Effector memory CD8-positive, alpha-beta T cell (primary cell): ENCODE results near the gene DMKN.

Experiments
- ATAC-seq: fragments of 150-1000 bp; cut with Tn5 transposase; replicated peaks from 2 replicates; pipeline ENCODE4 v1.10.0; 2021; ENCODE audit warnings: mild to moderate bottlenecking, moderate library complexity
- DNase-seq, 3 experiments: peaks; one replicate each; pipeline ENCODE4 v3.0.0; 2021
- H3K27ac Mint-ChIP-seq, 2 donors: one replicate each; pipeline ENCODE4 v1.8.0; 2022; ENCODE audit warnings: mild to moderate bottlenecking in 2 of 2, mixed read lengths in 2 of 2, moderate library complexity in 2 of 2
- H3K27me3 Mint-ChIP-seq, 2 donors: one replicate each; pipeline ENCODE4 v1.8.0; 2022; ENCODE audit warnings: mixed read lengths in 2 of 2
- H3K36me3 Mint-ChIP-seq: one replicate; pipeline ENCODE4 v1.8.0; 2022; ENCODE audit warnings: mild to moderate bottlenecking, moderate library complexity, mixed read lengths; ENCODE audit not compliant: insufficient read depth
- H3K4me1 Mint-ChIP-seq, 2 donors: one replicate each; pipeline ENCODE4 v1.8.0; 2022; ENCODE audit warnings: low read depth in 2 of 2, mixed read lengths in 2 of 2
- H3K4me3 Mint-ChIP-seq, 2 donors: one replicate each; pipeline ENCODE4 v1.8.0; 2022; ENCODE audit warnings: mild to moderate bottlenecking in 2 of 2, mixed read lengths in 2 of 2, moderate library complexity in 2 of 2
- H3K9me3 Mint-ChIP-seq, 2 donors: one replicate each; pipeline ENCODE4 v1.8.0; 2022; ENCODE audit warnings: mixed read lengths in 2 of 2

The DMKN gene

DNA sequence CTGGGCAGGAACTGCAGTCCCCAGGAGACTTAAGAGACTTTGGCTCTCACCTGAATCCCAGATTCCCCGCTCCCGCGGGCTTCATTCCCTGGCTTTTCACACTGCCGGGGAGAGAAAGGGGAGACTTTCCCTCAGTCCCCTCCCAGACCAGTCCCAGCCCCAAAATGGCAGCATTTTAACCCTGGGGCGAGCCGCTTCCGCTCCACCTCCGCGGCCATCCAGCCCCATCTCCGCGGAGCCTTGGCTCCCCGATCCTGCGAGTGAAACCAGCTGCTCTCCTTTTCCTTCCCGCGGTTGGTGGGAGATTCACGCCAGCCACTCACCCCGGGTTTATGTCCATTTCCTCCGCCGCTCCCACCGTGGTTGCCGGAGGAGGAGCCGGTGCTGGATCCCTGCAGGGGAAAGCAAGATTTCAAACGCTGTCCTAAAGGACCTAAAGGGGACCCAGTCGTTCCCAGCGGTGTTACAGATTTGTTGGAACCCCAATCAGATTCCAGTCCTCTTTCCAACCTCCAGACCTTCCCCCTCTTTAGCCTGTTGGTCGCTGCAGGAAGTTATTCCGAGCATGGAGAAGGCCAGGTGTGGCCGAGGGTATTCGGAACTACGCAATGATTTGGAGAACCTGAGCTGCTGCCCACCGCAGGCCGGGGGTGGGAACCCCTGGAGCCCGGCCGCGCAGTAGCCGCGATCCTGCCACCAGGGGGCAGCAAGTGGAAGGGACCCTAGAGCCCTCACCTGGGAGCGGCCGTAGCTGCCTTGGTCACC lies 3.4 kb downstream of the DMKN start:
- peaks cover 3% of the 10 kb centered on the region for H3K36me3 Mint-ChIP-seq
- H3K27me3 Mint-ChIP-seq, result peaks cover 34 to 77% of the 10 kb centered on the region in 2 donors
- H3K4me3 Mint-ChIP-seq, result peak overlapping the region; percentile 77 to 85
- peaks cover 14 to 23% of the 10 kb centered on the region in 2 donors for H3K4me1 Mint-ChIP-seq
- ATAC-seq, result peak; percentile 68
- H3K27ac Mint-ChIP-seq, result peak overlapping the region; percentile 75 to 79
- H3K9me3 Mint-ChIP-seq, result no peaks in the 10 kb centered on the region
- DNase-seq, result peak; percentile 69 to 71 (median 69)

DNA sequence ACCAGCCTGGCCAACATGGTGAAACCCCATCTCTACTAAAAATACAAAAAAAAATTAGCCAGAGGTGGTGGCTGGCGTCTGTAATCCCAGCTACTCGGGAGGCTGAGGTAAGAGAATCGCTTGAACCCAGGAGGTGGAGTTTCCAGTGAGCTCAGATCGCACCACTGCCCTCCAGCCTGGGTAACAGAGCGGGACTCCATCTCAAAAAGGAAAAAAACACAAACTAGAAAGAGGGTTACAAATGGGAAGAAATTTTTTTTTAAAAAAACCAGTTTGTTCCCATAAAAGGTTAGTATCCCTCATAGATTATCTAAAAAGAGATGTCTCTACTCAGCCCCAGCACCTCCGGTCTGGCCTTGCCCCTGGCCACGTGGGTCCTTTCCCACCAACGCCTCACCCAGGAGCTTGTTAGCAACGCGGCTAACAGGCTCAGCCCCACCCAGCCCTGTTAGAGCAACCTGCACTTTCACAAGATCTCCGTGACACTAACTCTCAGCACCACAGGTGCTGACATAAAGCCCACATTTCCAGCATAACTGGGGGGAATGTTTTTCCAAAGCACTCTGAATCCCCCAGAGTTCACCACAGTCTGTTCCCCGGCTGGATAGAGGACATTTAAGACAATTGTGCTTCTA lies 4.3 kb downstream of the DMKN start:
- Mint-ChIP-seq H3K9me3 (no peaks in the 10 kb centered on the region), H3K36me3 (peaks cover 3% of the 10 kb centered on the region), H3K27ac (peak overlapping the region in 1 of 2 donors; percentile 75), H3K27me3 (peaks cover 35 to 76% of the 10 kb centered on the region in 2 donors), H3K4me3 (peak overlapping the region; percentile 77 to 85), H3K4me1 (peaks cover 14 to 23% of the 10 kb centered on the region in 2 donors)
- DNase-seq, result peak; percentile 36 to 50 (median 47)
- ATAC-seq, result peak; percentile 89

DNA sequence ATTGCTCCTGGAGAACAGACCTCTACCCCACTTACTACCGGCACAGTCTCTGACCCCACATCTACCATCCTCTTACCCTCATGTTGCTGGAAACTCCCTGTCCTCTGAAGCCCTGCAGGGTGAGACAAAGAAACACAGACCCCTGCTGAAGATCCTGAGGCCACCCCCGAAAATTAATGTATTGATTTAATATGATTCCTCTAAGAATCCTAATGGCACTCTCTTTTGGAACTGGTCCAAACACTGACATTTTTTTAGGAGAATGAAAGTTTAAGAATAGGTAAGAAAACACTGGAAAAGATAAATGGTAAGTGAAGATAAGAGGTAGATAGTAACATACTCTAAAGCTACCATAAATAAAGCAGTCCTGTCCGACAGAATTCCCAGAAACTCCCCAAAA lies 5.3 kb downstream of the DMKN start:
- ATAC-seq (no peak), DNase-seq (no peak)
- H3K27ac Mint-ChIP-seq, result no peak overlapping the region
- peaks cover 3% of the 10 kb centered on the region for H3K36me3 Mint-ChIP-seq
- no peaks in the 10 kb centered on the region for H3K9me3 Mint-ChIP-seq
- no peak overlapping the region for H3K4me3 Mint-ChIP-seq
- peaks cover 14 to 23% of the 10 kb centered on the region in 2 donors for H3K4me1 Mint-ChIP-seq
- H3K27me3 Mint-ChIP-seq, result peaks cover 30 to 76% of the 10 kb centered on the region in 2 donors

DNA sequence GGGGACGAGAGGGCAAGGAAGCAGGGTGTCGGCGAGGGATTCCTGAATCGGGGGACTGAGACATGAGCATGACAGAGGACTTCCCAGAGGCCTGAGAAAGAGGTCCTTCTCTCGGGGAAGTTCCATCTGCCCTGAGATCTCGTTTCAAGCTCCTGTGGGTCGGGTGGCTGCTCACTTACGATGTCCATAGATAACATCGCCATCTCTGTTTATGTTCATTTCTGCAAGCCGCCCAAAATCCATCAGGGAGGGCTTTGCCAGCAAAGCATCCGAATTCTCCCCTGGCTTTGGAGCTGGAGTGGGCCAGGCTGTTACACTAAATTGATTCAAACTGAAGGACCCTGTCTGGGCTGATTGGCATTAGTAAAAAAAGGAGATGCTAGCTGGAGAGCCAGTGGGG lies 5.9 kb downstream of the DMKN start:
- H3K27me3 Mint-ChIP-seq, result peaks cover 28 to 76% of the 10 kb centered on the region in 2 donors
- DNase-seq (no peak), ATAC-seq (no peak)
- no peaks in the 10 kb centered on the region for H3K9me3 Mint-ChIP-seq
- no peak overlapping the region for H3K4me3 Mint-ChIP-seq
- peaks cover 3% of the 10 kb centered on the region for H3K36me3 Mint-ChIP-seq
- H3K4me1 Mint-ChIP-seq, result peaks cover 14 to 23% of the 10 kb centered on the region in 2 donors
- no peak overlapping the region for H3K27ac Mint-ChIP-seq

DNA sequence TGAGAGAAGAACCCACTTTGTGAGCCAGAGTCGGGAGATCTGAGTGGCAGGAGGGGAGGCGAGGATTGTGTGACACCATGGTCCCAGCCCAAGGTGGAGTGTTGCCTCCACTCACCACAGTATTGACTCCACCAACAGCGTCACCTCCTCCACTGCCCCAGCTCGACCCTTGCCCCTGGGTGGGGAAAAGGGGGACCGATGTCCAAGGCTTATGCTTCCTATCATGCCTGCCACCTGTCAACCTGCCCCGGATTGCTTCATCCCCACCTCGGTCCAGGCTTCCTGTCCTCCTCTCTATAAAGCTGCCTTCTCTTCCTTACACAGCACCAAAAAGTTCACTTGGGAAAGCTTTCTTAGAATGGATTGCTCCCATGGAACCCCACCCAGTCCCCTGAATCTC lies 7.4 kb downstream of the DMKN start:
- Mint-ChIP-seq H3K27ac (no peak overlapping the region), H3K4me3 (no peak overlapping the region), H3K4me1 (peaks cover 18 to 29% of the 10 kb centered on the region in 2 donors), H3K9me3 (no peaks in the 10 kb centered on the region), H3K36me3 (peaks cover 3% of the 10 kb centered on the region), H3K27me3 (peaks cover 35 to 76% of the 10 kb centered on the region in 2 donors)
- ATAC-seq (no peak), DNase-seq (no peak)

DNA sequence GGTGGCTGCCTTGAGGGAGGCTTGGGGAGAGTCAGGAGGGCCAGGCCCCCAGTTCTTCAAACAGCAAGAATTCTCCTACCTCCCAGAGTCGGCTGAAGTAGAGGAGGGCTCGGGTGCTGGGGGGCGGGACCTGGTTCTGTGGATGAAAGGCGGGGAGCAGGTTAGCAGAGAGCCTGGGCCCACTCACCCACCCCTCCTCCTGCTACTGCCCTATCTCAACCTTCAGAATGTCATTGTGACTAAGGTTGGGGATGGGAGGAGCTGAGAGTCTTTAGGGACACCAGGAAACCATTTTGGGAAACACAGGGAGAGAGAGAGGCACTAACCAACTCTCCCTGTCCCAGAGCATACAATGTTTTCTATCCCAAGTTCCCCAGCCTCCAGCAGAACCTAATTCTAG lies 10.7 kb downstream of the DMKN start:
- ATAC-seq, result no peak
- Mint-ChIP-seq H3K9me3 (no peaks in the 10 kb centered on the region), H3K4me3 (no peak overlapping the region), H3K36me3 (no peaks in the 10 kb centered on the region), H3K27me3 (peaks cover 35 to 70% of the 10 kb centered on the region in 2 donors), H3K4me1 (peaks cover 4 to 6% of the 10 kb centered on the region in 2 donors), H3K27ac (no peak overlapping the region)
- DNase-seq, result no peak

DNA sequence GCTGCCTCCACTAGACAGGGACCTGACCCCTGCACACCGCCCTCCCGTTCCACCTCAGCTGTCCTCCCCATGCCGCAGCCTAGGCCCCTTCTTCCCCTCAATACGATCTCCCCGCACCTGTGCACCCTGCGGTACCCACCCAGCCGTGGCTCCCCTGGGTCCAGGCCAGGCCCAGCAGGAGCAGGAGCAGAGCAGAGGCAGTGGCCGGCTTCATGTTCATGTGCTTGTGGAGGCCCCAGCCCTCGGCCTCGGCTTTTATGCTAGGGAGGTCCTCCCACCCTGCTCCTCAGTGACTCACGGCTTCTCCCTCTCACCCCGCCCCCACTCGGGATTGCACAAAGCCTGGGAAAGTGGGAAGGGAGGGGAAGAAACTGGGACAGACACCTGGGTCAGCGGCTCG lies 11.8 kb downstream of the DMKN start:
- H3K27ac Mint-ChIP-seq, result peak overlapping the region in 1 of 2 donors; percentile 73
- H3K27me3 Mint-ChIP-seq, result peaks cover 35 to 60% of the 10 kb centered on the region in 2 donors
- no peaks in the 10 kb centered on the region for H3K9me3 Mint-ChIP-seq
- ATAC-seq (no peak), DNase-seq (no peak)
- peaks cover 4 to 6% of the 10 kb centered on the region in 2 donors for H3K4me1 Mint-ChIP-seq
- no peak overlapping the region for H3K4me3 Mint-ChIP-seq
- H3K36me3 Mint-ChIP-seq, result no peaks in the 10 kb centered on the region

DNA sequence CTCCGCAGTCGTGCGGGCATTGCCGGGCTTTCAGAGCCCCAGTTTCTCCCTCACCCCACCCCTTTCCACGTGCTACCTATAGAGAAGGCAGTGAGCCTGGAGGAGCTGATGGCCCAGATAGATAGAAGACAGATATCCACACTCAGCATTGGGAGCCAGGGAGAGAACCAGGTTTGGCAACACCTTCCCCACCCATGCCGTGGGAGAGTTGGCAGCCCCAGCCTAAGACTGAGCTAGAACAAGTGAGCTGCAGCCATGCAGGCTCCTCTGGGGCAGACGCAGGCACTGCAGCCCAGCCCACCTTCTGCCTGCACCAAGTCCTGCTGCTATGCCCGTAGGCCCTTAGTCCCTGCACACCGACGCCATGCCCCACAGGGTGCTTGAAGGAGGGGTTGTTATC lies 12.8 kb downstream of the DMKN start:
- no peak for ATAC-seq
- Mint-ChIP-seq H3K4me1 (peaks cover 4 to 6% of the 10 kb centered on the region in 2 donors), H3K27ac (no peak overlapping the region), H3K27me3 (peaks cover 26 to 49% of the 10 kb centered on the region in 2 donors), H3K9me3 (no peaks in the 10 kb centered on the region), H3K4me3 (no peak overlapping the region), H3K36me3 (peaks cover 2% of the 10 kb centered on the region)
- no peak for DNase-seq

DNA sequence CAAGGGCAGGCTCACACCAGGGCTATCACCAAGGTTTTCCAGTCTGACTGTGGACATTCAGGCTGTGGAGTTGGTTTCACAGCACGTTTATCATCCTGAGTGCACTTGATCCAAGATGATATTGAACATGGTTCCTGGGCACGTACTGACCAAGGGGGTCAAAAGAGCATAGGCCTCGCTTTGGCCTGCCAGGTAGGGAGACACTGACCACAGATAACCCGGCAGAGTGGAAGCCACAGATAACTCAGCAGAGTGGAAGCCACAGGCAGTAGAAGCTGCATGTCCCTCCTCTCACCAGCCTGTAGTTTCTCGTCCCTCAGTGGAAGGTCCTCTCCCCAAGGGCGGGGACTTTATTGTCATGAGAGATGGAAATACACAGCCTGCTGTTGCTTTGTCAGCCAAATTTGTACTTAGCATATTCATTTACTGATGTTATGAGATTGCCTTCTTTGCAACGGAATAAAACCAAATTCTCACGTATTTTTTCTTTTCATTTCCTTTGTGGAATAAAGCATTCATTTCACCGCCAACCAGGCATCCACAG lies 14.4 kb downstream of the DMKN start:
- Mint-ChIP-seq H3K4me1 (peaks cover 8 to 11% of the 10 kb centered on the region in 2 donors), H3K27me3 (peaks cover 20 to 37% of the 10 kb centered on the region in 2 donors), H3K27ac (no peak overlapping the region), H3K36me3 (peaks cover 2% of the 10 kb centered on the region), H3K9me3 (no peaks in the 10 kb centered on the region), H3K4me3 (no peak overlapping the region)
- no peak for DNase-seq
- no peak for ATAC-seq

DNA sequence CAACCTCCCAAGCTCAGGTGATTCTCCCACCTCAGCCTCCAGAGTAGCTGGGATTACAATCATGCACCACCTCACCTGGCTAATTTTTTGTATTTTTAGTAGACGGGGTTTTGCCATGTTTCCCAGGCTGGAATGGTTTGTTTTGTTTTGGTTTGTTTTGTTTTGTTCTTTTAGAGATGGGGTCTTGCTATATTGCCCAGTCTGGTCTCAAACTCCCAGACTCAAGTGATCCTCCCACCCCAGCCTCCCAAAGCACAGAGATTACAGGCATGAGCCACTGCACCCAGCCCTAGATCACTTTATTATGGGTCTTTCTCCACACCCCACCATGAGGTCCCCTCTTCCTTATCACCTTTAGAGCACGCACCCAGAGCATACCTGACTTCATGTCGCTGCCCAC lies 15.2 kb downstream of the DMKN start:
- peaks cover 2% of the 10 kb centered on the region for H3K36me3 Mint-ChIP-seq
- peaks cover 8 to 11% of the 10 kb centered on the region in 2 donors for H3K4me1 Mint-ChIP-seq
- peaks cover 19 to 29% of the 10 kb centered on the region in 2 donors for H3K27me3 Mint-ChIP-seq
- DNase-seq (no peak), ATAC-seq (no peak)
- no peak overlapping the region for H3K27ac Mint-ChIP-seq
- H3K9me3 Mint-ChIP-seq, result no peaks in the 10 kb centered on the region
- H3K4me3 Mint-ChIP-seq, result no peak overlapping the region

DNA sequence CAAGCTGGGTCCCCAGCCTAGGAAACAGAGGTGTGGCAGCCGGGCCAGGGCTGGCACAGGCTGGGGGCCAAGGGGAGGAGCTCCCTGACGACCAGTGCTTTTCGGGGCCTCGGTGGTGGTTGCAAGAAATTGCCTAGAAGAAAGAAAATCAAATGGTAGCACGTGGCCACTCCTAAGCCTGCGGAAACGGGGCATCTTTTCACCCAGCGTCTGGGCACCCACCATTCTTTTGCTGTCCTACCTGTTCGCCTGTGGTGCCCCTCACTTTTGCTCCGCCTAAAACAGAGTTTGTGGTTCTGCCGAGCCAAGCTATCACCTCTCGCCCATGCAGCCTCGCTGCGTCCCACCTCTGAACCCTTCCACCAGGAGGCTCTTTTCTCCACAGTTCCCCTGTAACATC lies 16.0 kb downstream of the DMKN start:
- Mint-ChIP-seq H3K4me1 (peaks cover 8 to 11% of the 10 kb centered on the region in 2 donors), H3K27me3 (peaks cover 18 to 27% of the 10 kb centered on the region in 2 donors), H3K36me3 (peaks cover 2% of the 10 kb centered on the region), H3K9me3 (no peaks in the 10 kb centered on the region), H3K4me3 (no peak overlapping the region), H3K27ac (no peak overlapping the region)
- DNase-seq (no peak), ATAC-seq (no peak)

DNA sequence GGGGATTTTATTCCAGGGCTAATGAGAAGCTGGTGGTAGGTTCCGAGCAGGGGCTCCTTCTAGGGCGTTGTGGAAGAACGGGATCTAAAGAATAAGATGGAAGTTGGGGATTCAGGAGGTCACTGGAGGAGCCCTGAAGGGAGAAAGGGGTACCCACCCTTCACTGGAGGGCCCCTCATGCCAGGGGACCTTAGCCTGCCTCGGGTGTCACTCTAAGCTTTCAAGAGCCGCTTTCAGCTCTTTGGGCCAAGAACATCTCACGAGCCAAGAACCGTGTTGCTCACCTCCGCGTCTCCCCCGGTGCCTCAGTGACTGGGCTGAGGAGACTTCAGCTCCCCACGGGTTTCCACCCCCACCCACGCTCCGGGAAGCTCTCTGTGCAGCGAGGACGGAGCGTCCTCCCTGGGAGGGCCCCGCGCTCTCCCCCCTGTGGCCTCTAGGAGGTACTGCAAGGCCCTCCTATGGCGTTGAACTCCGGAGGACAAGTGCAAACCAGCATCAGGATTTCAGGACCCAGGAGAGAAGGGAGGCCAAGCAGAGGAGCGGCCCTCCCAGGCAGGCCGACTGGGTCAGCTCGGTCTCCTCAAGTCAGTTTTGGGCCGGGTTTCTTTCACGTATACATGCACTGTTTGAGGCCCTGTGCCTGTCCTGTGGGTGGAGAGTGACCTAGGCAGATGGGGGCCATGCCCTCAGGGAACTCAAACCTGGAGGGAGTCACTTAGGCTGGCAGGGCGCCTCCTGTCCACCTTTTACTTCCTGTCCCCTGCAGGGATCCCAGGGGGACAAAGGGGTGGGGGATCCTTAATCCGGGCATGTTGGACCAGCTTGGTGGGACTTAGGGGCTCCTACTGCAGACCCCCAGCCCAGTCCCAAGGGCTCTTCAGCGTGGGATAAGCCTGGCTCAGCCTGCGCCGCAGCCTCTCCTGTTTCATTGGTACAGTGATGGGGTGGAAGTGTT lies 18.1 kb downstream of the DMKN start:
- peak overlapping the region in 1 of 2 donors; percentile 31 for H3K27ac Mint-ChIP-seq

DNA sequence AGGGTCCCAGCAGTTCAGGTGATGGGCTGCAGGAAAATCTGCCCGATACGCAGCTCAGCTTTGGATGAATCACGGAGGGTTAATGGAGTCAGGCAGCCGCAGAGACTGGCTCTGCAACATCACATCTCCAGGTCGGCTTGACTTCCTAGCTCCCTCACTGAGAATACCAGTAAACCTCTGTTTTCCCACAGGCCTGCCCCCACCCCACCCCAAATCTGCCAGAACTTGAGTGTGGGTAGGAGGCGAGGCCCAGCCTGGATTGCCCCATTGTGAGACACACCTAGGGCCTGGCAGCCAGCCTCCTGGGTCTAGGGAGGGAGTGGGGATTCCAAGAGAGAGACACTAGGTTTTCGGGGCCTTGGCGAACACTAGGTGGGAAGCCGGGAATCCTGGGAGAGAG lies 19.5 kb downstream of the DMKN start:
- Mint-ChIP-seq H3K4me3 (no peak overlapping the region), H3K27ac (no peak overlapping the region), H3K36me3 (peaks cover 2% of the 10 kb centered on the region), H3K27me3 (peaks cover 29 to 41% of the 10 kb centered on the region in 2 donors), H3K9me3 (no peaks in the 10 kb centered on the region), H3K4me1 (peaks cover 4 to 5% of the 10 kb centered on the region in 2 donors)
- no peak for ATAC-seq
- no peak for DNase-seq

More for the DNA sequence above, 18.1 kb downstream of the DMKN start:
- Mint-ChIP-seq H3K4me3 (no peak overlapping the region), H3K9me3 (no peaks in the 10 kb centered on the region), H3K36me3 (peaks cover 2% of the 10 kb centered on the region), H3K27me3 (peaks cover 22 to 27% of the 10 kb centered on the region in 2 donors), H3K4me1 (peaks cover 4 to 5% of the 10 kb centered on the region in 2 donors)
- DNase-seq, result peak; percentile 57 to 63 (median 59)
- peak; percentile 98 for ATAC-seq
